Left lung (tissue), 10 donors: ENCODE results near the gene IRF2. TPM values are rescaled to one million over a fixed set of nuclear protein-coding genes. Genes with fewer than 3 reads are reported as not detected.

Experiments
- ATAC-seq: fragments of 200-7000 bp; cut with Tn5 transposase; one replicate; pipeline ENCODE4 v1.9.1; 2020; ENCODE audit warnings: moderate library complexity
- DNase-seq, 4 donors: peaks; one replicate each; pipeline ENCODE4 v3.0.0-alpha.2; 2013 to 2020
- H3K27ac ChIP-seq, 2 donors: fragments of 200-600 bp; sonication (generic) in 1 of 2; one replicate each; pipeline versions ENCODE4 v1.5.0 to v1.8.0; 2020 to 2021
- H3K27me3 ChIP-seq, 2 donors: fragments of 200-600 bp; sonication (generic) in 1 of 2; one replicate each; pipeline versions ENCODE4 v1.5.0 to v1.8.0; 2020 to 2021
- H3K36me3 ChIP-seq, 2 donors: fragments of 200-600 bp; sonication (generic) in 1 of 2; one replicate each; pipeline versions ENCODE4 v1.5.0 to v1.8.0; 2020 to 2021
- H3K4me1 ChIP-seq, 2 donors: fragments of 200-600 bp; one replicate each; pipeline ENCODE4 v1.8.0; 2021
- H3K4me3 ChIP-seq, 2 donors: fragments of 200-600 bp; sonication (generic) in 1 of 2; one replicate each; pipeline versions ENCODE4 v1.5.0 to v1.8.0; 2020 to 2021; ENCODE audit warnings: mild to moderate bottlenecking in 1 of 2
- H3K9me3 ChIP-seq, 2 donors: fragments of 200-600 bp; sonication (generic) in 1 of 2; one replicate each; pipeline versions ENCODE4 v1.5.0 to v1.8.0; 2020 to 2021
- CTCF ChIP-seq, 2 donors: fragments of 200-600 bp; sonication (generic) in 1 of 2; IDR thresholded peaks; one replicate each; pipeline versions ENCODE4 v1.5.0 to v1.8.0; 2021; ENCODE audit warnings: antibody characterized with exemption in 2 of 2
- intact Hi-C, 2 donors: fragments of 100-400 bp; cut with DNase I; formaldehyde crosslinking; loops; one replicate each; pipeline versions ENCODE4 v1.11.2 to v1.14.2; 2022
- polyA plus RNA-seq, 6 donors: library from polyadenylated mRNA; unstranded; fragments of 120-200 nt; gene quantifications; one replicate each; pipeline ENCODE4 v1.2.1, GENCODE V29; 2013; ENCODE audit not compliant: insufficient read length in 6 of 6
- total RNA-seq, 2 donors: library from RNA; stranded (reverse); fragmentation: NEBNext Ultra II Directional; extraction: Animal tissue kit (Norgen Biotek cat#: 25700); gene quantifications; one replicate each; pipeline ENCODE4 v1.2.1, GENCODE V29; 2021
- donor health status: DM: no; HTN: yes; CAD: no.
- donor health status: DM: no; HTN: no; CAD: no.

Gene IRF2
- total and polyA plus RNA-seq, 8 donors: 32.8 to 50.2 (median 47.0) TPM

- Histone ChIP-seq H3K9me3 (no peaks in the 10 kb centered on the region), H3K4me3 (no peak overlapping the region), H3K27ac (peak overlapping the region in 1 of 2 donors; percentile 82), H3K27me3 (no peaks in the 10 kb centered on the region), H3K36me3 (no peaks in the 10 kb centered on the region), H3K4me1 (peaks cover 18 to 95% of the 10 kb centered on the region in 2 donors)
- ATAC-seq (no peak), DNase-seq (no peak)
- TF ChIP-seq CTCF (IDR thresholded peaks at IDR 0.05): no peak
- intact Hi-C loops: no loop called here
Observed at GRCh38 chr4:184447664-184448063, 26.7 kb downstream of the IRF2 start.

DNA sequence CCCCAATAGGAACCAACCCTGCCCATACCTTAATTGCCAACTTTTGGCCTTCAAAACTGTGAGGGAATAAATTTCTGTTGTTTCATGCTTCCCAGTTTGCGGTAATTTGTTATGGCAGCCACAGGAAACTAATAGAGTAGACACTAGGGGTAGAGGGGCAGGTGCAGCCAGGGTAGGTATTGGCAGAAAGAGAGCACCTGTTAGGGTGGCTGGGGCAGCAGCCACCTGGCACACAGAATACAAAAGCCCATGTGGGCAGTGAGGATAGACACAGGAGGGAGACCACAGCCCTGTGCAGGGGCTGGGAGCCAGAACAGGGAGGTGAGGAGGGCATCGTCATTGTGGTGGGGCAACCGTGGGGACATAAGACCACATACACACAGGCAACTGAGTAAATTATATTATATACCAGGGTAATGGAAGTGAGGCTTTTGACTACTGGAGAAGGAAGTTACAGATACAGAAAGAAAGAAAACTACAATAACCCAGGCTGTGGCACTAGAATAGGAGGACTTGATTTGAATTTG lies 28.2 kb downstream of the IRF2 start:
- TF ChIP-seq CTCF (IDR thresholded peaks at IDR 0.05): no peak
- Histone ChIP-seq H3K4me3 (no peak overlapping the region), H3K9me3 (no peaks in the 10 kb centered on the region), H3K27ac (peak overlapping the region in 1 of 2 donors; percentile 45), H3K27me3 (no peaks in the 10 kb centered on the region), H3K4me1 (peaks cover 22 to 94% of the 10 kb centered on the region in 2 donors), H3K36me3 (no peaks in the 10 kb centered on the region)
- ATAC-seq (no peak), DNase-seq (no peak)
- intact Hi-C loops: no loop called here

- no peaks in the 10 kb centered on the region for H3K36me3 ChIP-seq
- H3K4me3 ChIP-seq: no peak overlapping the region
- H3K4me1 ChIP-seq: peaks cover 28 to 94% of the 10 kb centered on the region in 2 donors
- no peak for TF ChIP-seq CTCF (IDR thresholded peaks at IDR 0.05)
- intact Hi-C loops: no loop called here
- H3K27me3 ChIP-seq: no peaks in the 10 kb centered on the region
- no peaks in the 10 kb centered on the region for H3K9me3 ChIP-seq
- DNase-seq: peak in 1 of 4 donors; percentile 76
- H3K27ac ChIP-seq: peak overlapping the region in 1 of 2 donors; percentile 45
- no peak for ATAC-seq
Observed at GRCh38 chr4:184444953-184445309, 29.4 kb downstream of the IRF2 start.

DNA sequence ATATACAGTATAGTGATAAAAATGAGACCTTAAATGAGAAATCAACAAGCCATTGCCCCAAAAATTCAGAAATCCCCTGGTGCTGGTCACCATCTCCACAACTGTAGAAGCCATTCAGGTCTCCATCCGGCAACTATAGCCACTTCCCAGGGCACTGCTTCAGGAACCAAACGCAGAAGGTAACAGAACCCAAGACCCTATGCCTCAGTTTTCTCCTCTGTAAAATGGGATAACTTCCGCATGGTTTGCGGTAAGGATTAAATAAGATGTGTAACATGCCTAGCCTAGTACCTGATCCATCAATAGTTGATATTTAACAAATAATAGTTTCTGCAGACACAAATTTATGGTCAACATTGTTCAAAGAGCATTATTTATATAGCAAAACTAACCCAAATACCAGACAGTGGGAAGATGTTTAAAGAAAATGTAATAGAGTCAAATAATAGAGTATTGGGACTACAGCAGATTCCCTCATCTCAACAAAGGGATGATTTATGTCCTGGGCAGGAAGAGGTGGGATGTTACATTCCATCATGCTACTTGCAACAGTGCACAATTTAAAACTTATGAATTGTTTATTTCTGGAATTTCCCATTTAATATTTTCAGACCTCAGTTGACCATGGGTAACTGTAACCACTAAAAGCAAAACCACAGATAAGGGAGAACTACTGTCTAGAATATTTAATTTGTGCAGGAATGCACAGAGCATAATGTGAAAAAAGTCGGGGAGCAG lies 30.0 kb downstream of the IRF2 start:
- ATAC-seq: no peak
- Histone ChIP-seq H3K27me3 (no peaks in the 10 kb centered on the region), H3K4me1 (peaks cover 30 to 94% of the 10 kb centered on the region in 2 donors), H3K9me3 (no peaks in the 10 kb centered on the region), H3K36me3 (no peaks in the 10 kb centered on the region), H3K4me3 (no peak overlapping the region), H3K27ac (peak overlapping the region in 1 of 2 donors; percentile 45)
- no peak for DNase-seq
- intact Hi-C loops: no loop called here
- TF ChIP-seq CTCF (IDR thresholded peaks at IDR 0.05): no peak

GRCh38 chr4:184443318-184443717 lies 31.0 kb downstream of the IRF2 start:
- Histone ChIP-seq H3K4me1 (peaks cover 33 to 93% of the 10 kb centered on the region in 2 donors), H3K27ac (no peak overlapping the region), H3K36me3 (no peaks in the 10 kb centered on the region), H3K27me3 (no peaks in the 10 kb centered on the region), H3K9me3 (no peaks in the 10 kb centered on the region), H3K4me3 (no peak overlapping the region)
- DNase-seq: no peak
- no peak for TF ChIP-seq CTCF (IDR thresholded peaks at IDR 0.05)
- ATAC-seq: no peak
- intact Hi-C loops: no loop called here
